HG03520 (cell line): ENCODE data around the gene FHIT.
"Not testable (repeated sequence)": the region's sequence is repeated elsewhere in the genome, so short reads cannot be mapped to it uniquely, and the experiment has no call there.

Source experiments
- ATAC-seq: cut with Tn5 transposase; IDR thresholded peaks from one replicate; pipeline ENCODE4 v1.9.1; 2021; ENCODE audit warnings: mild to moderate bottlenecking, moderate library complexity; ENCODE audit not compliant: unreplicated experiment

The FHIT gene

GRCh38 chr3:60949146-60949545, 302.1 kb downstream of the FHIT start:
- ATAC-seq, result no peak

GRCh38 chr3:60948488-60948887, 302.8 kb downstream of the FHIT start:
- no peak for ATAC-seq

GRCh38 chr3:60935709-60936108, 315.5 kb downstream of the FHIT start:
- no peak for ATAC-seq

GRCh38 chr3:60933824-60934223, 317.4 kb downstream of the FHIT start:
- ATAC-seq, result no peak

GRCh38 chr3:60932643-60933042, 318.6 kb downstream of the FHIT start:
- ATAC-seq, result no peak

- no peak for ATAC-seq
Observed at GRCh38 chr3:60932170-60932569, 319.1 kb downstream of the FHIT start.

GRCh38 chr3:60931452-60931851, 319.8 kb downstream of the FHIT start:
- peak; percentile 85 for ATAC-seq

- no peak for ATAC-seq
Observed at GRCh38 chr3:60920519-60920918, 330.7 kb downstream of the FHIT start.

- ATAC-seq, result no peak
Observed at GRCh38 chr3:60919296-60919695, 332.0 kb downstream of the FHIT start.

GRCh38 chr3:60917141-60917540, 334.1 kb downstream of the FHIT start:
- no peak for ATAC-seq

GRCh38 chr3:60916546-60916945, 334.7 kb downstream of the FHIT start:
- ATAC-seq, result no peak

- no peak for ATAC-seq
Observed at GRCh38 chr3:60913474-60913873, 337.8 kb downstream of the FHIT start.

GRCh38 chr3:60912876-60913275, 338.4 kb downstream of the FHIT start:
- ATAC-seq, result no peak

- ATAC-seq, result no peak
Observed at GRCh38 chr3:60912142-60912541, 339.1 kb downstream of the FHIT start.

- ATAC-seq, result no peak
Observed at GRCh38 chr3:60909526-60909925, 341.7 kb downstream of the FHIT start.

GRCh38 chr3:60906283-60906682, 345.0 kb downstream of the FHIT start:
- ATAC-seq, result no peak

- ATAC-seq, result no peak
Observed at GRCh38 chr3:60898321-60898720, 352.9 kb downstream of the FHIT start.

GRCh38 chr3:60893946-60894345, 357.3 kb downstream of the FHIT start:
- no peak for ATAC-seq

GRCh38 chr3:60890226-60890625, 361.0 kb downstream of the FHIT start:
- ATAC-seq, result no peak

GRCh38 chr3:60888952-60889351, 362.3 kb downstream of the FHIT start:
- not testable (repeated sequence) for ATAC-seq

- ATAC-seq, result no peak
Observed at GRCh38 chr3:60887574-60887973, 363.7 kb downstream of the FHIT start.

GRCh38 chr3:60886518-60886917, 364.7 kb downstream of the FHIT start:
- ATAC-seq, result no peak

- ATAC-seq, result no peak
Observed at GRCh38 chr3:60884005-60884404, 367.2 kb downstream of the FHIT start.

GRCh38 chr3:60877188-60877587, 374.1 kb downstream of the FHIT start:
- no peak for ATAC-seq
